Keratinocyte (primary cell): ENCODE measurements around the gene KRTAP1-5.

Experiments used
- EZH2 ChIP-seq: IDR thresholded peaks from one replicate; pipeline ENCODE4 v1.6.1; 2012; ENCODE audit warnings: inconsistent platforms, mild to moderate bottlenecking, low read length, moderate library complexity
- TF ChIP-seq, protein P1 (sequence below), 3 experiments: IDR thresholded peaks in 1 of 3; conservative IDR thresholded peaks in 1 of 3; optimal IDR thresholded peaks in 1 of 3; 2 replicates in 2 of 3; 3 replicates in 1 of 3; pipeline versions ENCODE3 to v1.5.1; 2011; ENCODE audit warnings: low read length in 3 of 3, mild to moderate bottlenecking in 3 of 3, moderate library complexity in 2 of 3, control low read depth in 1 of 3, inconsistent platforms in 1 of 3; ENCODE audit not compliant: insufficient read depth in 2 of 3; ENCODE audit errors: extremely low read depth in 1 of 3

DNA sequence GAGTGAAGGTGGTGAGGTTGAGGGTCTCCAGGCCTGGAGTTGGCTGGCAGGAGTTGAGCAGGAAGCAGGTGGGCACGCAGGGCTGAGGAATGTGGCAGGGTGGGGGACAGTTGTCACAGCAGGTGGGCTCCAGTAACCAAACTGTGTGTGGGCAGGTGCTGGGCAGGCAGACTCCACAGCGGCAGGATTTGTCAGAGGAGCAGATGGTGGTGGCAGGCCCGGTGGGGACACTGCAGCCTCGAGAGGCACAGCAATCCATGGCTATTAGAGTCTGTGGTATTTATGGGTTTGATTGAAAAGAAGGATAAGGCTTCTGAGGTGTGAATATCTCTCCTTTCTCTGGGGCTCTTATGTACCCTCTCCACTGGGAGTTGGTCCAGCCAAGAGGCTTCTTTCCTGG is 33.2 kb downstream of the KRTAP1-5 start, which contains the start of gene KRTAP3-3:
- TF ChIP-seq, protein P1, sequence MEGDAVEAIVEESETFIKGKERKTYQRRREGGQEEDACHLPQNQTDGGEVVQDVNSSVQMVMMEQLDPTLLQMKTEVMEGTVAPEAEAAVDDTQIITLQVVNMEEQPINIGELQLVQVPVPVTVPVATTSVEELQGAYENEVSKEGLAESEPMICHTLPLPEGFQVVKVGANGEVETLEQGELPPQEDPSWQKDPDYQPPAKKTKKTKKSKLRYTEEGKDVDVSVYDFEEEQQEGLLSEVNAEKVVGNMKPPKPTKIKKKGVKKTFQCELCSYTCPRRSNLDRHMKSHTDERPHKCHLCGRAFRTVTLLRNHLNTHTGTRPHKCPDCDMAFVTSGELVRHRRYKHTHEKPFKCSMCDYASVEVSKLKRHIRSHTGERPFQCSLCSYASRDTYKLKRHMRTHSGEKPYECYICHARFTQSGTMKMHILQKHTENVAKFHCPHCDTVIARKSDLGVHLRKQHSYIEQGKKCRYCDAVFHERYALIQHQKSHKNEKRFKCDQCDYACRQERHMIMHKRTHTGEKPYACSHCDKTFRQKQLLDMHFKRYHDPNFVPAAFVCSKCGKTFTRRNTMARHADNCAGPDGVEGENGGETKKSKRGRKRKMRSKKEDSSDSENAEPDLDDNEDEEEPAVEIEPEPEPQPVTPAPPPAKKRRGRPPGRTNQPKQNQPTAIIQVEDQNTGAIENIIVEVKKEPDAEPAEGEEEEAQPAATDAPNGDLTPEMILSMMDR (optimal IDR thresholded peaks at IDR 0.05 in 1 of 3, IDR thresholded peaks at IDR 0.05 in 1 of 3, conservative IDR thresholded peaks at IDR 0.05 in 1 of 3; ENCODE audit: extremely low read depth in 1 of 3, insufficient read depth in 2 of 3, low read length in 3 of 3) = no peak
- no peak for TF ChIP-seq EZH2
